GM12891 (cell line): ENCODE measurements around the gene ABCC9.

ENCODE experiments used
- POLR2A ChIP-seq: IDR thresholded peaks from 2 replicates; pipeline ENCODE4 v1.6.1; 2011; ENCODE audit warnings: low read depth, low read length, control low read depth
- POLR2AphosphoS5 ChIP-seq: IDR thresholded peaks from 2 replicates; pipeline ENCODE4 v1.6.1; 2011; ENCODE audit warnings: low read depth, low read length, control low read depth

- no peak for TF ChIP-seq POLR2AphosphoS5
- TF ChIP-seq POLR2A: no peak
Measured at GRCh38 chr12:21813751-21814150, 127.5 kb downstream of the ABCC9 start.
